ENCODE measurements around the gene SLC6A8.
"Not testable (repeated sequence)": the region's sequence is repeated elsewhere in the genome, so short reads cannot be mapped to it uniquely, and the experiment has no call there.

The SLC6A8 gene

DNA sequence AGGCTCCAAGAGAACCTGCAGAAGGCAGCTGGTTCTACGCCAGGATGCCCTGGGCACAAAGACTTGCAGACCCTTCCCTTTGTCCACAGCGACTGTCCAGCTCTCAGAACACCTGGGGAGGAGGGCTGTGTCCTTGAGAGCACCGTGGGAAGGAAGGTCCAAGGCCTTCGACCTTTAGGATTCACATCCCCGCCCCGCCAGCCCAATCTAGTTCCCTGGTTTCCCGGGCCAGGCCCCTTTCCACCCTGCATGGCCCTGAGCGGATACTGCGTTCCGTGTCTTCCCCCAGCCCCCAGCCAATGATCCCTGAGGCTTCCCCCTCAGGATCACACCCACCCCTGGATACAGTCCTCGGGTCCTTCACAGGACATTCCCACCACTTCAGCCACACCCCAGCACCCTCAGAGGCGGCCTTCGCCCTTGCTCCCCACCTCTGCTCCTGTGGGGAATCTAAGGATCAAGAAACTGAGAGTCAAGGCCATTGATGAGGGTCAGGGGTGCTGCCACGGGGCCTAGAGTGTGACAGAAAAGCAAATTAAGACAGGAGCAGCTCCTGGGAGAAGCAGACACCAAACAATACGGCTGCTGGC, 46.0 kb downstream of the SLC6A8 start:
- no peaks in the 10 kb centered on the region; the same call in 1 of the 2 replicates for H3K36me3 ChIP-seq (ENCODE audit: control insufficient read depth, insufficient read depth, low read length)
- H3K27ac ChIP-seq (ENCODE audit: low read length): no peak overlapping the region
- no peaks in the 10 kb centered on the region for H3K4me1 ChIP-seq (ENCODE audit: control insufficient read depth, insufficient read depth, low read length)
- no peaks in the 10 kb centered on the region for H3K27me3 ChIP-seq (ENCODE audit: control insufficient read depth, insufficient read depth, low read length)
- no peak for DNase-seq (ENCODE audit: low read depth, low spot score)
- H3K4me3 ChIP-seq (ENCODE audit: low read length): no peak overlapping the region
- no CpG with 5 or more reads among the region's 15 CpGs for WGBS (ENCODE audit: insufficient coverage, insufficient read length)
- H3K9me3 ChIP-seq (ENCODE audit: control insufficient read depth, insufficient read depth, low read length): no peaks in the 10 kb centered on the region

DNA sequence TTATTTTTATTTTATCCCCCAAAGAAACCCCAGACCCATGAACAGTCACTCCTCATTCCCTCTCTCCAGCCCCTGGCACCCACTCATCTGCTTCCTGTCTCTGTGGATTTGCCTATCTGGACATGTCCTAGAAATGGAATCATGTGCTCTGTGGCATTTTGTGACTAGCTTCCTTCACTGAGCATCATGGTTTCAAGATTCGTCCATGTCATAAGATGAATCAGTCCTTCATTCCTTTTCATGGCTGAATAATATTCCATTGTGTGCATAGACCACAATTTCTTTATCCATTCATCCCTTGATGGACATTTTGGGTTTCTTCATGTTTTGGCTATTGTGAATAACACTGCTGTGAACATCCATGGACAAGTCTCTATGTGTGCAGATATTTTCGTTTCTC, 47.1 kb downstream of the SLC6A8 start:
- Histone ChIP-seq H3K9me3 (ENCODE audit: control insufficient read depth, insufficient read depth, low read length) (no peaks in the 10 kb centered on the region), H3K4me1 (ENCODE audit: control insufficient read depth, insufficient read depth, low read length) (no peaks in the 10 kb centered on the region), H3K4me3 (ENCODE audit: low read length) (no peak overlapping the region), H3K27me3 (ENCODE audit: control insufficient read depth, insufficient read depth, low read length) (no peaks in the 10 kb centered on the region), H3K27ac (ENCODE audit: low read length) (no peak overlapping the region), H3K36me3 (ENCODE audit: control insufficient read depth, insufficient read depth, low read length) (no peaks in the 10 kb centered on the region; the same call in 1 of the 2 replicates)
- DNase-seq (ENCODE audit: low read depth, low spot score): no peak
- WGBS (ENCODE audit: insufficient coverage, insufficient read length): no CpG with 5 or more reads among the region's 2 CpGs

- Histone ChIP-seq H3K9me3 (ENCODE audit: control insufficient read depth, insufficient read depth, low read length) (no peaks in the 10 kb centered on the region), H3K4me3 (ENCODE audit: low read length) (no peak overlapping the region), H3K36me3 (ENCODE audit: control insufficient read depth, insufficient read depth, low read length) (no peaks in the 10 kb centered on the region; the same call in 1 of the 2 replicates), H3K27ac (ENCODE audit: low read length) (no peak overlapping the region), H3K27me3 (ENCODE audit: control insufficient read depth, insufficient read depth, low read length) (no peaks in the 10 kb centered on the region), H3K4me1 (ENCODE audit: control insufficient read depth, insufficient read depth, low read length) (no peaks in the 10 kb centered on the region)
- WGBS (ENCODE audit: insufficient coverage, insufficient read length): no CpG with 5 or more reads among the region's 9 CpGs
- DNase-seq (ENCODE audit: low read depth, low spot score): no peak
These were observed 47.5 kb downstream of the SLC6A8 start for GRCh38 chrX:153735274-153735673.

DNA sequence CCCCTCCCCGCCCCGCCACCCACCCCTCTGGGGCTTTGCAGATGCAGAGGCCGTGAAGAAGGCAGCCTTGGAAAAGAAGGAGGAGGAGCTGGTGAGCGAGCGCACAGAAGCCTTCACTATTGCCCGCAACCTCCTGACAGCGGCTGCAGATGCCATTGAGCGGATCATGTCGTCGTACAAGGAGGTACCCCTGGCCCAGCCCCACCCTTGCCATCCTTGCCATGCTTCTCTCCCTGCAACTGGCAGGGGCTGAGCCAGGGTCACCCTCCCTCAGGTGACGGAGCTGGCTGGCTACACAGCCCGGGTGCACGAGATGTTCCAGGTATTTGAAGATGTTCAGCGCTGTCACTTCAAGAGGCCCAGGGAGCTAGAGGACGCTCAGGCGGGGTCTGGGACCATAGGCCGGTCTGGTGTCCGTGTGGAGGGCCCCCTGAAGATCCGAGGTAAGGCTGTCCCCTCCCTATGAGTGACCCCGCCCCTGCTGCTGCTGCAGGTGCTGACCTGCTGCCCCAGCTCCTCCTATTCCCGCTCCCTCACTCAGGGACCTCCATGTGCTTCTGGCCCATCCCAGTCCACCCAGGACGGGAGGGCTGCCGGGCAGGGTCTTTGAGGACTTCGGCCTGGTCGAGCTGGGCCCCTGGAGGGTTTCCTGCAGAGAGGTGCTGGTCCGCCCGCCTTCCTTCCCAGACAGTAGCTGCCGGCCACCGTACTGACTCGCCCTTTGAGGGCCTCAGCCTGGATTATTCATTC, 48.5 kb downstream of the SLC6A8 start:
- no peak overlapping the region for H3K4me3 ChIP-seq (ENCODE audit: low read length)
- WGBS (ENCODE audit: insufficient coverage, insufficient read length): no CpG with 5 or more reads among the region's 30 CpGs

DNA sequence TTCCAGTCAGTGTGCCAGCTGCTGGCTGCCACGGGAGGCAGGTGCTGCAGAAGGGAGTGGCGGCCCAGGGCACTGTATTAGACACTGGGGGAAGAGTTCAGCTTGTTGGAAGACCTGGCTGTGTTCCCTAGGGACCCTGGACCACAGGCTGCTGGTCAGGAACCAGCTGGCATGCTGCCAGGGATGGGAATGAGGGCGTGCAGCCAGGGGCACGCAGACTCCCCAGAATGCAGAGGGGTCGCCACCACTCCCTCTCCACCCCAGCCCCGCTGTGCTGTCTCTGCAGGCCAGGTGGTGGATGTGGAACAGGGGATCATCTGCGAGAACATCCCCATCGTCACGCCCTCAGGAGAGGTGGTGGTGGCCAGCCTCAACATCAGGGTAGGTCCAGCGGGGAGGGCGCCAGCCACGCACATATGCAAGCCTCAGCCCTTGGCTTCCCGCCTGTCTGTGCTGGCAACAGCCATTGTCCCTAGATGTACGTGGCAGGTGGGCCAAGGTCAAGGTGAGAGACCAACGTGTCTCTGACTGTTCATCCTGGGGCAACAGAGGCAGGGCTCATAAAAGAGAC, 49.2 kb downstream of the SLC6A8 start:
- Histone ChIP-seq H3K27me3 (ENCODE audit: control insufficient read depth, insufficient read depth, low read length) (no peaks in the 10 kb centered on the region), H3K36me3 (ENCODE audit: control insufficient read depth, insufficient read depth, low read length) (no peaks in the 10 kb centered on the region; the same call in 1 of the 2 replicates), H3K9me3 (ENCODE audit: control insufficient read depth, insufficient read depth, low read length) (no peaks in the 10 kb centered on the region), H3K4me3 (ENCODE audit: low read length) (no peak overlapping the region), H3K4me1 (ENCODE audit: control insufficient read depth, insufficient read depth, low read length) (no peaks in the 10 kb centered on the region), H3K27ac (ENCODE audit: low read length) (no peak overlapping the region)
- WGBS (ENCODE audit: insufficient coverage, insufficient read length): no CpG with 5 or more reads among the region's 15 CpGs
- no peak for DNase-seq (ENCODE audit: low read depth, low spot score)

More for the DNA sequence above, 48.5 kb downstream of the SLC6A8 start:
- Histone ChIP-seq H3K9me3 (ENCODE audit: control insufficient read depth, insufficient read depth, low read length) (no peaks in the 10 kb centered on the region), H3K27me3 (ENCODE audit: control insufficient read depth, insufficient read depth, low read length) (no peaks in the 10 kb centered on the region), H3K36me3 (ENCODE audit: control insufficient read depth, insufficient read depth, low read length) (no peaks in the 10 kb centered on the region; the same call in 1 of the 2 replicates), H3K27ac (ENCODE audit: low read length) (no peak overlapping the region), H3K4me1 (ENCODE audit: control insufficient read depth, insufficient read depth, low read length) (no peaks in the 10 kb centered on the region)
- DNase-seq (ENCODE audit: low read depth, low spot score): no peak

DNA sequence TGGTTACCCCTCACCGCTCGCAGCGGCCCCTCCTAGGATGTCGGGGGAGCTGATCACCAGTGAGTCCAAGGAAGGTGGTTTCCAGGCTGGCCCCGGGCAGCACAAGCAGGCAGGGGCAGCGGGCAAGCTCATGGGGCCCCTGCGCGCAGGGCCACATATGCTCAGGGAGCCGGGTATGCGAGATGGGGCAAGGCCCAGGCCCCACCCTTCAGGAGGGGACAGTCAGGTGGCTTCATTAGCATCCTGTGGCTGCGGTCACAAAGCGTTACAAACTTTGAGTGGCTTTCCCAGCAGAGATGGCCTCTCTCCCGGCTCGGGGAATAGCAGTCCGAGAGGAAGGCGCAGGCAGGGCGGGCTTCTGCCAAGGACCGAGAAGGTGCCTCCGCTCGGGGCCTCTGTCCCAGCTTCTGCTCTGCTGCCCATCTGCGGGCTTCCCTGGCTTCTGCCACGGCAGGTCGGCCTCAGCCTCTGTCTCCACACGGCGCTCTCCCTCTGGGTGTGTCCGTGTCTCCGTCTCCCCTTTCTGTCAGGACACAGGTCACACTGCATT, 50.4 kb downstream of the SLC6A8 start:
- no CpG with 5 or more reads among the region's 27 CpGs for WGBS (ENCODE audit: insufficient coverage, insufficient read length)

DNA sequence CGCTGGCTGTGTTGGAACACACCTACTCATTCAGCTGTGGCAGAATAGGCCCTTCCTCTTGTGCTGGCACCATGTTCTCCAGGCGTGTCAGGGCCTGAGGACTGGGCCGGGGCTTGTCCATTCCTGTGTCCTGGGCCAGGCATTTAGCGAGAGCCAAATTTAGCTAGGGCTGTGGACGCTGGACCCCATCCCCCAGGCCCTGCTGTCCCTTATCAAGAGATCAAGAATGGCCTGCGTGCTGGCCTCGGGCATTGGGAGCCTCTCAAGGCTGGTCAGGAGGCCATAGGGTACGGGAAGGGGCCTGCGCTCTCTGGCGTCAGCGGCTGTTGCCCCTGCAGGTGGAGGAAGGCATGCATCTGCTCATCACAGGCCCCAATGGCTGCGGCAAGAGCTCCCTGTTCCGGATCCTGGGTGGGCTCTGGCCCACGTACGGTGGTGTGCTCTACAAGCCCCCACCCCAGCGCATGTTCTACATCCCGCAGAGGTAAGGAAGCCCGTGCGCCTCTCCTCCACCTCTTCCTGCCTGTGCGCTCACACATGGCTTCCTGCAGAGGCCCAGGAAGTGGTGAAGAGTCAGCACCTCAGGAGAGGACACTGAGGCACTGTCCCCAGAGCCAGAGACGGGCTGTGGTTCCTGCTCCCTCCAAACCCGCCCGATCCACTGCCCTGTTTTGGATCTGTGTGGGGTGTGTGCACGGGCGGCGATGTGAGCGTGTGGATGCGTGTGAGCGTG, 52.2 kb downstream of the SLC6A8 start:
- Histone ChIP-seq H3K4me1 (ENCODE audit: control insufficient read depth, insufficient read depth, low read length) (peaks cover 5% of the 10 kb centered on the region), H3K27me3 (ENCODE audit: control insufficient read depth, insufficient read depth, low read length) (no peaks in the 10 kb centered on the region), H3K36me3 (ENCODE audit: control insufficient read depth, insufficient read depth, low read length) (no peaks in the 10 kb centered on the region; the same call in 1 of the 2 replicates), H3K27ac (ENCODE audit: low read length) (no peak overlapping the region), H3K4me3 (ENCODE audit: low read length) (no peak overlapping the region), H3K9me3 (ENCODE audit: control insufficient read depth, insufficient read depth, low read length) (no peaks in the 10 kb centered on the region)
- no peak for DNase-seq (ENCODE audit: low read depth, low spot score)
- WGBS (ENCODE audit: insufficient coverage, insufficient read length): no CpG with 5 or more reads among the region's 29 CpGs

More for the DNA sequence above, 50.4 kb downstream of the SLC6A8 start:
- H3K27me3 ChIP-seq (ENCODE audit: control insufficient read depth, insufficient read depth, low read length): no peaks in the 10 kb centered on the region
- H3K36me3 ChIP-seq (ENCODE audit: control insufficient read depth, insufficient read depth, low read length): no peaks in the 10 kb centered on the region; the same call in 1 of the 2 replicates
- no peak overlapping the region for H3K4me3 ChIP-seq (ENCODE audit: low read length)
- no peak overlapping the region for H3K27ac ChIP-seq (ENCODE audit: low read length)
- H3K9me3 ChIP-seq (ENCODE audit: control insufficient read depth, insufficient read depth, low read length): no peaks in the 10 kb centered on the region
- no peak for DNase-seq (ENCODE audit: low read depth, low spot score)
- H3K4me1 ChIP-seq (ENCODE audit: control insufficient read depth, insufficient read depth, low read length): peaks cover under 1% of the 10 kb centered on the region

GRCh38 chrX:153740631-153741222, 53.0 kb downstream of the SLC6A8 start:
- H3K27me3 ChIP-seq (ENCODE audit: control insufficient read depth, insufficient read depth, low read length): no peaks in the 10 kb centered on the region
- no peaks in the 10 kb centered on the region for H3K9me3 ChIP-seq (ENCODE audit: control insufficient read depth, insufficient read depth, low read length)
- H3K4me3 ChIP-seq (ENCODE audit: low read length): no peak overlapping the region
- WGBS (ENCODE audit: insufficient coverage, insufficient read length): no CpG with 5 or more reads among the region's 16 CpGs
- H3K36me3 ChIP-seq (ENCODE audit: control insufficient read depth, insufficient read depth, low read length): no peaks in the 10 kb centered on the region; the same call in 1 of the 2 replicates
- peaks cover 5% of the 10 kb centered on the region for H3K4me1 ChIP-seq (ENCODE audit: control insufficient read depth, insufficient read depth, low read length)
- H3K27ac ChIP-seq (ENCODE audit: low read length): no peak overlapping the region
- DNase-seq (ENCODE audit: low read depth, low spot score): no peak

GRCh38 chrX:153741446-153741845, 53.7 kb downstream of the SLC6A8 start:
- Histone ChIP-seq H3K27ac (ENCODE audit: low read length) (no peak overlapping the region), H3K27me3 (ENCODE audit: control insufficient read depth, insufficient read depth, low read length) (no peaks in the 10 kb centered on the region), H3K9me3 (ENCODE audit: control insufficient read depth, insufficient read depth, low read length) (no peaks in the 10 kb centered on the region), H3K36me3 (ENCODE audit: control insufficient read depth, insufficient read depth, low read length) (no peaks in the 10 kb centered on the region; the same call in 1 of the 2 replicates), H3K4me3 (ENCODE audit: low read length) (no peak overlapping the region), H3K4me1 (ENCODE audit: control insufficient read depth, insufficient read depth, low read length) (peaks cover 5% of the 10 kb centered on the region)
- no peak for DNase-seq (ENCODE audit: low read depth, low spot score)
- WGBS (ENCODE audit: insufficient coverage, insufficient read length): no CpG with 5 or more reads among the region's 14 CpGs

DNA sequence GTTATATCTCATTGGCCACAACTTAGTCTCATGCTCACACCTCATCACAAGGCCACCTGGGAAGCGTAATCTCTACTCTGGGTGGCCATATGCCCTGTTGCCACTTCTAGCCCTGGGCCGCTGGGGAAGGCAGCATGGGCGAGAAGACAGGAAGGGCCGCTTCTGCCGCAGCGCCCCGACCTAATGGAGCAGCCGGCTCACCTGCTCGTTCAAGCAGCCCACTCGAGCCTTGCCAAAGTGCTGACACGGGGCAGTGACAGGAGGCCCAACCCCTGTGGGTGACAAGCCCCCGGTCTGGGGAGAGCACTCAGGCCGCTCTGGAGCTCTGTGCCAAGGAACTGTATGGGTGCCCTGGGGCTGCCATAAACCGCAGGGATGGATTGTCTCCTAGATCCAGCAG, 54.4 kb downstream of the SLC6A8 start:
- not testable (repeated sequence) for H3K27ac ChIP-seq (ENCODE audit: low read length); H3K27me3 ChIP-seq (ENCODE audit: control insufficient read depth, insufficient read depth, low read length); H3K4me1 ChIP-seq (ENCODE audit: control insufficient read depth, insufficient read depth, low read length); H3K9me3 ChIP-seq (ENCODE audit: control insufficient read depth, insufficient read depth, low read length); H3K4me3 ChIP-seq (ENCODE audit: low read length); H3K36me3 ChIP-seq (ENCODE audit: control insufficient read depth, insufficient read depth, low read length); DNase-seq (ENCODE audit: low read depth, low spot score)
- no CpG with 5 or more reads among the region's 14 CpGs for WGBS (ENCODE audit: insufficient coverage, insufficient read length)
